Prostate gland (tissue), 2 donors: Measurements from ENCODE around the gene GMIP. TPM values are rescaled to one million over a fixed set of nuclear protein-coding genes. Genes with fewer than 3 reads are reported as not detected.

Source experiments
- DNase-seq: peaks from one replicate; pipeline ENCODE4 v3.0.0-alpha.2; 2019; ENCODE audit warnings: low spot score
- H3K27ac ChIP-seq, 2 donors: fragments of 200-600 bp; sonication (generic); 2 replicates each; pipeline ENCODE4 v1.5.1; 2017 to 2019
- H3K27me3 ChIP-seq: fragments of 200-600 bp; sonication (generic); replicated peaks from 2 replicates; pipeline ENCODE4 v1.5.1; 2019; ENCODE audit not compliant: insufficient read depth
- H3K36me3 ChIP-seq, 2 donors: fragments of 200-600 bp; sonication (generic); 1 replicate in 1 of 2; 2 replicates in 1 of 2; pipeline versions ENCODE4 v1.5.1 to v1.8.1; 2017 to 2019
- H3K4me1 ChIP-seq: fragments of 200-600 bp; sonication (generic); replicated peaks from 2 replicates; pipeline ENCODE4 v1.5.1; 2019
- H3K4me3 ChIP-seq, 2 donors: fragments of 200-600 bp; sonication (generic); 2 replicates each; pipeline ENCODE4 v1.5.1; 2017 to 2019
- H3K9me3 ChIP-seq: fragments of 200-600 bp; sonication (generic); 2 replicates; pipeline ENCODE4 v1.5.1; 2017
- POLR2A ChIP-seq: fragments of 450-650 bp; IDR thresholded peaks from one replicate; pipeline ENCODE4 v1.6.1; 2016; ENCODE audit warnings: antibody characterized with exemption, mild to moderate bottlenecking
- POLR2AphosphoS5 ChIP-seq: sonication (generic); formaldehyde crosslinking; IDR thresholded peaks from one replicate; pipeline ENCODE4 v1.6.1; 2017; ENCODE audit warnings: antibody characterized with exemption
- WGBS: methylation state at CpG from one replicate; pipeline ENCODE4 v1.1.5; 2018; 5-methylcytosine and 5-hydroxymethylcytosine counted together
- intact Hi-C: fragments of 100-400 bp; cut with DNase I; formaldehyde crosslinking; loops from one replicate; pipeline ENCODE4 v1.14.2; 2022
- total RNA-seq, 2 donors: library from RNA; depleted of rRNA; stranded (reverse); fragments of >200 nt; gene quantifications; one replicate each; pipeline ENCODE4 v1.1.0, GENCODE V29; 2016
- TF ChIP-seq, protein P1 (sequence below), 4 experiments: fragments of 200-600 bp in 2 of 4; fragments of 450-650 bp in 2 of 4; sonication (generic) in 2 of 4; IDR thresholded peaks; 1 replicate in 3 of 4; 2 replicates in 1 of 4; pipeline ENCODE4 v1.5.1; 2016 to 2019; ENCODE audit warnings: antibody characterized with exemption in 4 of 4, mild to moderate bottlenecking in 2 of 4, moderate library complexity in 2 of 4

GMIP gene
- total RNA-seq, 2 donors from 2014 or later: 10.2 to 11.6 TPM

DNA sequence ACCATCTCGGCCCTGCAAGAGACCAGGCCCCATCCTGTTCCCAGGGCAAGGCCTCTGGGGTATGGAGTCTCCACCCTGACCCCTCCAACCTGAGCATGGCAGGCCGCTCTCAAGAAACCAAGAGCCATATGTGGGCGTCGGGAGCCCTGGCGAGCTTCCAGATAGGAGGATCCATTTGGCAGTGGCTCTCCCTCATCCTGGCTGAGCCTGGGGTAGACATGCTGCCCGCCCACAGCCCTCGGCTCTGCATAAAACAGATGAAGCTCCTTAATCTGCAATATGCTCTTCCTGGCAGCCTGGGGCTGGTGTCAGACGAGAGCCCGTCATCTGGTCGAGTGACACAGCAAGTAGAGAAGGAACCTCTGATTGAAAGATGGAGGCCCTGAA lies 13.9 kb upstream of the GMIP start:
- Histone ChIP-seq H3K36me3 (peaks cover 36 to 49% of the 10 kb centered on the region in 2 donors), H3K4me3 (no peak overlapping the region), H3K4me1 (peaks cover 6% of the 10 kb centered on the region), H3K27me3 (no peaks in the 10 kb centered on the region), H3K9me3 (no peaks in the 10 kb centered on the region), H3K27ac (no peak overlapping the region)
- WGBS: 64% methylated on average over 9 of the region's 10 CpGs
- TF ChIP-seq POLR2AphosphoS5 (no peak), POLR2A (no peak)
- intact Hi-C loops: no loop called here
- DNase-seq: no peak

DNA sequence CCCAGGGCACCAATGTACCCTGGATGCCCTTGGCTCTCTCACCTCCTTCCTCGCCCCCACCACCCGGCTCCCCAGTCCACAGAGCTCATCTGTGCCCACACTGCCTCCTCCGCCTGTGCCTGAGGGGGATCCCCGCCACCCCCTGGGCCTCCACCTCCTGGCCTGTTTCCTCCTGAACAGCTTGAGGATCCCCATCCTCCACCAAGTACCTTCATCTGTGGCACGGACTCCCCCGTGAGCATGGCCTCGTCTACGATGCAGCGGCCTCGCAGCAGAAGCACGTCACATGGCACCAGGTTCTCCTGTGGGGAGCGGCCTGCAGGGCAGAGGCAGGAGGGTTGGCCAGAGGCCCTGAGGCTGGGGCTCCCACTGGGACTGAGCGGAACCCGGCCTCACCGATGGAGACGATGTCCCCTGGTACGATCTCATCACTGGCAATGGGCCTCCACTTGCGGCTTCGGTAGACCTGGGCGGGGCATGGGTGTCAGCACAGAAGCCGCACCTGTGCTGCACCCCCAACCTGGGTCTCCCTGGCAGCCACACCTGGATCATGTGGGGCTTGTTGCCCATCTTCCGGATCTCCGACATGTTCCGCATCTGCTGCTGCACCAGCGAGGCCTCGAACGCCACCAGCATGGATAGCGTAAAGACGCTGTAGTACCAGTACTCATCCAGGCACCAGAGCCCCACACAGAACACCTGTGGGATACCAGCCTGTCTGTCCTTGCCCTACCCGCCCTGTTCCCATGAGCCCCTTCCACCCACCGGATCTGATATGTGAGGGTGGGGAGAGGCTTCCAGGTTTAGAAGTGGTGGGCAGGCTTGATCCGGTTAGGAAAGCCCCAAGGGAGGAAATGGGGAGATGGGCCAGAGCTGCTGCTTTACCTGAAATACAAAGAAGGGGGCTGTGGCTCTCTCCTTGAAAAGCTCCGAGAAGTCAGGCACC lies 13.3 kb upstream of the GMIP start:
- intact Hi-C loops: no loop called here
- no peak overlapping the region for H3K4me3 ChIP-seq
- H3K27me3 ChIP-seq: no peaks in the 10 kb centered on the region
- H3K27ac ChIP-seq: no peak overlapping the region
- 97% methylated on average over 24 of the region's 33 CpGs for WGBS
- H3K9me3 ChIP-seq: no peaks in the 10 kb centered on the region
- peaks cover 36 to 49% of the 10 kb centered on the region in 2 donors for H3K36me3 ChIP-seq
- no peak for TF ChIP-seq POLR2A
- H3K4me1 ChIP-seq: no peaks in the 10 kb centered on the region
- no peak for DNase-seq

DNA sequence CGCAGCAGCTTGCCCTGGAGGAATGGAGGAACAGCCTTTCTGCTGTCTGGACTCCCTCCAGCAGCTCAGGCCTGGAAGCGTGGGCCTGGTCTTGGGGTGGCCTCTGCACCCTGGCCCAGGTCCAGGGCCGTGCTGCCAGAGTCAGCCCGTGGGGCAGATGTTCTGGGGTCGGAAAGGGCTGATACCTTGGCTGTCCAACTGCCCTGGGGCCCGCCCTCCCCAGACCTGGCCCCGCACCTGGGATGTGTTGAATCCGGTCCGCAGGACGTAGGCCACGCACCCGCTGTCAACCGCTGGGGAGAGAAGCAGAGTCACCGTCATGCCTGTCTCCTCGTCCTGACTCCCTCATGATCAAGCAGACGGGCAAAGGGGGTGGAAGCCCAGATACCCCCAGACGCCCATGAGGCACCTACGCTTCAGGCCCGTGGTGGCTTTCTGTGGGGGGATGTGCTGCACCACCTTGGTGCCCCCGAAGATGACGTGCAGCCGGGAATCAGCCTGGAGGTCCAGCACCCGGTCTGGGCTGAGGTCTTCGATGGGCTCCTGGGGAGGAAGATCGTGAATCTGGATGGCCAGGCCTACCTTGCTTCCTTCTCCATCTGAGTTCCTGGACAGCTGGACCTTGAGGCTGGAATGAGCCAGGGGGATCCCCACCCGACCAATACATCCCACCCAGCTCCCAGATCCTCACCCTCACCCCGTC lies 12.3 kb upstream of the GMIP start:
- Histone ChIP-seq H3K4me1 (no peaks in the 10 kb centered on the region), H3K4me3 (no peak overlapping the region), H3K36me3 (peaks cover 40 to 55% of the 10 kb centered on the region in 2 donors), H3K27me3 (no peaks in the 10 kb centered on the region), H3K27ac (no peak overlapping the region), H3K9me3 (no peaks in the 10 kb centered on the region)
- no peak for DNase-seq
- WGBS: 93% methylated on average over 24 of the region's 27 CpGs
- intact Hi-C loops: no loop called here
- TF ChIP-seq, protein P1, sequence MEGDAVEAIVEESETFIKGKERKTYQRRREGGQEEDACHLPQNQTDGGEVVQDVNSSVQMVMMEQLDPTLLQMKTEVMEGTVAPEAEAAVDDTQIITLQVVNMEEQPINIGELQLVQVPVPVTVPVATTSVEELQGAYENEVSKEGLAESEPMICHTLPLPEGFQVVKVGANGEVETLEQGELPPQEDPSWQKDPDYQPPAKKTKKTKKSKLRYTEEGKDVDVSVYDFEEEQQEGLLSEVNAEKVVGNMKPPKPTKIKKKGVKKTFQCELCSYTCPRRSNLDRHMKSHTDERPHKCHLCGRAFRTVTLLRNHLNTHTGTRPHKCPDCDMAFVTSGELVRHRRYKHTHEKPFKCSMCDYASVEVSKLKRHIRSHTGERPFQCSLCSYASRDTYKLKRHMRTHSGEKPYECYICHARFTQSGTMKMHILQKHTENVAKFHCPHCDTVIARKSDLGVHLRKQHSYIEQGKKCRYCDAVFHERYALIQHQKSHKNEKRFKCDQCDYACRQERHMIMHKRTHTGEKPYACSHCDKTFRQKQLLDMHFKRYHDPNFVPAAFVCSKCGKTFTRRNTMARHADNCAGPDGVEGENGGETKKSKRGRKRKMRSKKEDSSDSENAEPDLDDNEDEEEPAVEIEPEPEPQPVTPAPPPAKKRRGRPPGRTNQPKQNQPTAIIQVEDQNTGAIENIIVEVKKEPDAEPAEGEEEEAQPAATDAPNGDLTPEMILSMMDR (IDR thresholded peaks at IDR 0.05): no peak
- TF ChIP-seq POLR2AphosphoS5 (no peak), POLR2A (no peak)

DNA sequence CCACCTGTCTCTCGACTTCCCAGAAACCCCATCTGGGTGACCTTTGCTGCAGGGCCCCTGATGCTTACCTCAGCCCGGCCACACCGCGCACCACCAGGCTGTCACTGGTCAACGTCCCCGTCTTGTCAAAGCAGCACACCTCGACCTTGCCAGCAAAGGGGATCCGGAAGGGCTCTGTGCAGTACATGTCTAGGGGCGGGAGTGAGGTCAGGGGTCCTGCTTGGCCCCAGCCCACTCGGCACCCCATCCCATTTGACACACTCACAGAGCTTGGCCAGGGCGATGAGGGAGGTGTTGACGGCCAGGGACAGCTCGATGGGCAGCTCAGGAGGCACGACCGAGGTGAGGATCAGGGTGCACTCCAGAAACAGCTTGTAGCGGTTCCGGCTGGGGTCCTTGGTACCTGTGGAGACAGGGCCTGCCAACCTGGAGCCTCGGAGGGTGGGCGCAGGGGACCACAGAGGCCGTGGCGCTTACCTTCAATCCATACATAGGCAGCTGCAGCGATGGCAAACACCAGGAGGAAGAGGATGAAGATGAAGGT lies 11.7 kb upstream of the GMIP start:
- Histone ChIP-seq H3K4me1 (no peaks in the 10 kb centered on the region), H3K27me3 (no peaks in the 10 kb centered on the region), H3K4me3 (no peak overlapping the region), H3K9me3 (no peaks in the 10 kb centered on the region), H3K36me3 (peaks cover 40 to 55% of the 10 kb centered on the region in 2 donors), H3K27ac (no peak overlapping the region)
- no peak for DNase-seq
- WGBS: 91% methylated on average over 11 of the region's 22 CpGs
- intact Hi-C loops: no loop called here
- TF ChIP-seq POLR2A (no peak), POLR2AphosphoS5 (no peak)
- TF ChIP-seq, protein P1 (IDR thresholded peaks at IDR 0.05): no peak

DNA sequence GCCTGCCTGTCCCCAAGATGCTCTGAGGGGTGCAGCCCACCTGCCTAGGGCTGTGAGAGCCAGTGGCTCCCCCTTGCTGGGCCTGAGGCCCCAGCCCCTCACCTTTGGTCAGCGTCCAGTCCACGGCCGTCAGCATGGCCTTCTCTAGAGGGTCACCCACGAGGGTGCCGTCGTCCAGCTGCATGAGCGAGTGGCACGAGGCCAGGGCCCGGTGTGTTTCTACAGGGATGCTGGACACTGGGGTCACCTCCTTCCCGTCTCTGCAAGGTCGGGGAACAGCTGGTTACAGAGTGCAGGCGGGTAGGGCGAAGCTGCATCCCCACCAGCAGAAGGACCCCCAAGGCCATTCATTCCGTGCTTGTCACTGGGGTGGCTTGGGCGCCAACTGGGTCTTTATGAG lies 11.0 kb upstream of the GMIP start:
- WGBS: 90% methylated on average over 15 of the region's 15 CpGs
- no peaks in the 10 kb centered on the region for H3K27me3 ChIP-seq
- H3K4me1 ChIP-seq: no peaks in the 10 kb centered on the region
- intact Hi-C loops: no loop called here
- no peaks in the 10 kb centered on the region for H3K9me3 ChIP-seq
- H3K4me3 ChIP-seq: no peak overlapping the region
- no peak for DNase-seq
- peaks cover 40 to 55% of the 10 kb centered on the region in 2 donors for H3K36me3 ChIP-seq
- no peak overlapping the region for H3K27ac ChIP-seq
- TF ChIP-seq, protein P1 (IDR thresholded peaks at IDR 0.05): no peak
- TF ChIP-seq POLR2A: no peak
- no peak for TF ChIP-seq POLR2AphosphoS5
